Liver (tissue), 9 donors: Measurements from ENCODE around the gene COPG2. TPM values are rescaled to one million over a fixed set of nuclear protein-coding genes. Genes with fewer than 3 reads are reported as not detected.
A peak's percentile ranks its signal among the peaks of the same experiment; 100 is the strongest.

Experiments used
- DNase-seq: peaks from one replicate; pipeline ENCODE4 v3.0.0-alpha.2; 2017; ENCODE audit warnings: low spot score
- H3K27ac ChIP-seq, 2 donors: one replicate each; pipeline ENCODE4 v1.7.0; 2013; ENCODE audit warnings: inconsistent platforms in 2 of 2, low read length in 2 of 2, control low read depth in 1 of 2, low read depth in 1 of 2, mild to moderate bottlenecking in 1 of 2
- H3K27me3 ChIP-seq, 4 donors: one replicate each; pipeline versions ENCODE4 v1.6.1 to v1.7.0; 2013; ENCODE audit warnings: low read length in 3 of 4, inconsistent platforms in 1 of 4, mild to moderate bottlenecking in 1 of 4, moderate library complexity in 1 of 4; ENCODE audit not compliant: control insufficient read depth in 4 of 4, insufficient read depth in 4 of 4
- H3K36me3 ChIP-seq, 4 donors: one replicate each; pipeline versions ENCODE4 v1.6.1 to v1.7.0; 2013; ENCODE audit warnings: low read length in 3 of 4, mild to moderate bottlenecking in 3 of 4, low read depth in 1 of 4, moderate library complexity in 1 of 4; ENCODE audit not compliant: control insufficient read depth in 4 of 4, insufficient read depth in 3 of 4
- H3K4me1 ChIP-seq, 4 donors: one replicate each; pipeline versions ENCODE4 v1.6.1 to v1.7.0; 2013; ENCODE audit warnings: low read length in 3 of 4, mild to moderate bottlenecking in 3 of 4, moderate library complexity in 1 of 4; ENCODE audit not compliant: control insufficient read depth in 4 of 4, insufficient read depth in 4 of 4
- H3K4me3 ChIP-seq, 3 donors: one replicate each; pipeline versions ENCODE4 v1.6.1 to v1.7.0; 2013; ENCODE audit warnings: low read length in 3 of 3, control low read depth in 1 of 3, low read depth in 1 of 3, mild to moderate bottlenecking in 1 of 3
- H3K9ac ChIP-seq, 2 donors: one replicate each; pipeline ENCODE4 v1.7.0; 2013; ENCODE audit warnings: low read length in 2 of 2, mild to moderate bottlenecking in 2 of 2, moderate library complexity in 2 of 2, control low read depth in 1 of 2, low read depth in 1 of 2
- H3K9me3 ChIP-seq, 4 donors: one replicate each; pipeline versions ENCODE4 v1.6.1 to v1.7.0; 2013; ENCODE audit warnings: low read length in 3 of 4; ENCODE audit not compliant: control insufficient read depth in 4 of 4
- EGR1 ChIP-seq, 2 donors: IDR thresholded peaks; 2 replicates each; pipeline ENCODE4 v1.6.1; 2016 to 2018; ENCODE audit warnings: antibody characterized with exemption in 2 of 2, low read depth in 2 of 2
- FOXA1 ChIP-seq: IDR thresholded peaks from 2 replicates; pipeline ENCODE4 v1.6.1; 2016; ENCODE audit warnings: antibody characterized with exemption
- FOXA2 ChIP-seq: IDR thresholded peaks from 2 replicates; pipeline ENCODE4 v1.6.1; 2016; ENCODE audit warnings: antibody characterized with exemption
- GABPA ChIP-seq, 2 donors: IDR thresholded peaks in 1 of 2; conservative IDR thresholded peaks in 1 of 2; 2 replicates each; pipeline ENCODE4 v1.6.1; 2016; ENCODE audit warnings: antibody characterized with exemption in 2 of 2, mild to moderate bottlenecking in 1 of 2, moderate library complexity in 1 of 2
- HNF4A ChIP-seq, 2 donors: conservative IDR thresholded peaks; 2 replicates each; pipeline ENCODE4 v1.6.1; 2016; ENCODE audit warnings: antibody characterized with exemption in 2 of 2, mild to moderate bottlenecking in 2 of 2
- NR2F2 ChIP-seq: IDR thresholded peaks from 2 replicates; pipeline ENCODE4 v1.6.1; 2016; ENCODE audit warnings: antibody characterized with exemption
- RAD21 ChIP-seq, 2 donors: IDR thresholded peaks; 2 replicates each; pipeline ENCODE4 v1.6.1; 2016; ENCODE audit warnings: antibody characterized with exemption in 2 of 2, mild to moderate bottlenecking in 2 of 2
- RXRA ChIP-seq, 2 donors: IDR thresholded peaks; 2 replicates each; pipeline ENCODE4 v1.6.1; 2017 to 2018; ENCODE audit warnings: antibody characterized with exemption in 2 of 2, mild to moderate bottlenecking in 1 of 2
- TAF1 ChIP-seq: conservative IDR thresholded peaks from 2 replicates; pipeline ENCODE4 v1.6.1; 2016; ENCODE audit warnings: antibody characterized with exemption, mild to moderate bottlenecking
- YY1 ChIP-seq: IDR thresholded peaks from 2 replicates; pipeline ENCODE4 v1.6.1; 2016; ENCODE audit warnings: antibody characterized with exemption, mild to moderate bottlenecking
- WGBS: extraction: QIAGEN DNeasy Blood & Tissue Kit; methylation state at CpG from one replicate; pipeline ENCODE4 v1.1.7; 2013; 5-methylcytosine and 5-hydroxymethylcytosine counted together
- polyA plus RNA-seq, 2 donors: library from polyadenylated mRNA; stranded (reverse) in 1 of 2; unstranded in 1 of 2; fragments of 200-250 nt in 1 of 2; fragments of >200 nt in 1 of 2; fragmentation: Nextera tagmentation in 1 of 2; extraction: Ambion mirVana in 1 of 2; gene quantifications; one replicate each; pipeline versions ENCODE4 v1.2.1 to v1.2.3, GENCODE V29; 2013 to 2015
- total RNA-seq, 2 donors: library from RNA; depleted of rRNA; stranded (reverse); fragments of >200 nt; gene quantifications; one replicate each; pipeline ENCODE4 v1.2.3, GENCODE V29; 2014
- TF ChIP-seq, protein P1 (sequence below): fragments of 150-350 bp; IDR thresholded peaks from 2 replicates; pipeline ENCODE4 v1.5.1; 2017; ENCODE audit warnings: improper control_type of control experiment, low read depth, low read length; ENCODE audit not compliant: missing input control
- TF ChIP-seq, protein P2 (sequence below): IDR thresholded peaks from 2 replicates; pipeline ENCODE4 v1.6.1; 2016; ENCODE audit warnings: antibody characterized with exemption, mild to moderate bottlenecking
- TF ChIP-seq, protein P3 (sequence below): IDR thresholded peaks from 2 replicates; pipeline ENCODE4 v1.6.1; 2016; ENCODE audit warnings: antibody characterized with exemption
- TF ChIP-seq, protein P4 (sequence below): IDR thresholded peaks from 2 replicates; pipeline ENCODE4 v1.6.1; 2016; ENCODE audit warnings: antibody characterized with exemption
- TF ChIP-seq, protein P5 (sequence below): IDR thresholded peaks from 2 replicates; pipeline ENCODE4 v1.6.1; 2016; ENCODE audit warnings: antibody characterized with exemption
- donor health status: healthy.
- donor health status: healthy.
- donor health status: healthy.
- donor health status: healthy.
- donor health status: healthy.

Gene COPG2
- total and polyA plus RNA-seq, 4 donors: 0.99 to 10.3 (median 4.7) TPM

DNA sequence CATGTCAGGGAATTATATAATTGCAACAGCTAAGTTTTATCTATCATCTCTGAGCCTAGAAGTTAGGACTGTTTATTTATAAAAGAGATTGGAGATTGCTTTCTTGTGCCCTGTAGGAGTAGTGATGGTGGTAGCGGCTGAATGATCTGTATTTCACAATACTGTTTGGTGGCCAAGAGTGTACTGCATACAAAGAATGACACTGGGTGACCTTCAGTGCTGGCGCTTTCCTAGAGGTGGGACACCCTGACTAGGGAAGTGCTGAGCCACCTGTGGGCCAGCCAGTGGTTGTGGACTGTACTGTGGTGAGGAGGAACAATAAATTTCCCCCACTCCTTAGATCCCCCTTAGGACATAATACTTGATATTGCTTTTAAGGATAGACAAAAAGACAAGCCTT lies 53.0 kb downstream of the COPG2 start:
- Histone ChIP-seq H3K4me1 (peaks cover 0 to 7% (median 4%) of the 10 kb centered on the region in 4 donors), H3K36me3 (peaks cover 0 to 2% (median under 1%) of the 10 kb centered on the region in 4 donors), H3K4me3 (no peak overlapping the region), H3K27ac (no peak overlapping the region), H3K27me3 (no peaks in the 10 kb centered on the region), H3K9ac (no peak overlapping the region), H3K9me3 (no peaks in the 10 kb centered on the region)
- TF ChIP-seq, protein P1, sequence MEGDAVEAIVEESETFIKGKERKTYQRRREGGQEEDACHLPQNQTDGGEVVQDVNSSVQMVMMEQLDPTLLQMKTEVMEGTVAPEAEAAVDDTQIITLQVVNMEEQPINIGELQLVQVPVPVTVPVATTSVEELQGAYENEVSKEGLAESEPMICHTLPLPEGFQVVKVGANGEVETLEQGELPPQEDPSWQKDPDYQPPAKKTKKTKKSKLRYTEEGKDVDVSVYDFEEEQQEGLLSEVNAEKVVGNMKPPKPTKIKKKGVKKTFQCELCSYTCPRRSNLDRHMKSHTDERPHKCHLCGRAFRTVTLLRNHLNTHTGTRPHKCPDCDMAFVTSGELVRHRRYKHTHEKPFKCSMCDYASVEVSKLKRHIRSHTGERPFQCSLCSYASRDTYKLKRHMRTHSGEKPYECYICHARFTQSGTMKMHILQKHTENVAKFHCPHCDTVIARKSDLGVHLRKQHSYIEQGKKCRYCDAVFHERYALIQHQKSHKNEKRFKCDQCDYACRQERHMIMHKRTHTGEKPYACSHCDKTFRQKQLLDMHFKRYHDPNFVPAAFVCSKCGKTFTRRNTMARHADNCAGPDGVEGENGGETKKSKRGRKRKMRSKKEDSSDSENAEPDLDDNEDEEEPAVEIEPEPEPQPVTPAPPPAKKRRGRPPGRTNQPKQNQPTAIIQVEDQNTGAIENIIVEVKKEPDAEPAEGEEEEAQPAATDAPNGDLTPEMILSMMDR: no peak
- TF ChIP-seq TAF1: no peak
- TF ChIP-seq, protein P2, sequence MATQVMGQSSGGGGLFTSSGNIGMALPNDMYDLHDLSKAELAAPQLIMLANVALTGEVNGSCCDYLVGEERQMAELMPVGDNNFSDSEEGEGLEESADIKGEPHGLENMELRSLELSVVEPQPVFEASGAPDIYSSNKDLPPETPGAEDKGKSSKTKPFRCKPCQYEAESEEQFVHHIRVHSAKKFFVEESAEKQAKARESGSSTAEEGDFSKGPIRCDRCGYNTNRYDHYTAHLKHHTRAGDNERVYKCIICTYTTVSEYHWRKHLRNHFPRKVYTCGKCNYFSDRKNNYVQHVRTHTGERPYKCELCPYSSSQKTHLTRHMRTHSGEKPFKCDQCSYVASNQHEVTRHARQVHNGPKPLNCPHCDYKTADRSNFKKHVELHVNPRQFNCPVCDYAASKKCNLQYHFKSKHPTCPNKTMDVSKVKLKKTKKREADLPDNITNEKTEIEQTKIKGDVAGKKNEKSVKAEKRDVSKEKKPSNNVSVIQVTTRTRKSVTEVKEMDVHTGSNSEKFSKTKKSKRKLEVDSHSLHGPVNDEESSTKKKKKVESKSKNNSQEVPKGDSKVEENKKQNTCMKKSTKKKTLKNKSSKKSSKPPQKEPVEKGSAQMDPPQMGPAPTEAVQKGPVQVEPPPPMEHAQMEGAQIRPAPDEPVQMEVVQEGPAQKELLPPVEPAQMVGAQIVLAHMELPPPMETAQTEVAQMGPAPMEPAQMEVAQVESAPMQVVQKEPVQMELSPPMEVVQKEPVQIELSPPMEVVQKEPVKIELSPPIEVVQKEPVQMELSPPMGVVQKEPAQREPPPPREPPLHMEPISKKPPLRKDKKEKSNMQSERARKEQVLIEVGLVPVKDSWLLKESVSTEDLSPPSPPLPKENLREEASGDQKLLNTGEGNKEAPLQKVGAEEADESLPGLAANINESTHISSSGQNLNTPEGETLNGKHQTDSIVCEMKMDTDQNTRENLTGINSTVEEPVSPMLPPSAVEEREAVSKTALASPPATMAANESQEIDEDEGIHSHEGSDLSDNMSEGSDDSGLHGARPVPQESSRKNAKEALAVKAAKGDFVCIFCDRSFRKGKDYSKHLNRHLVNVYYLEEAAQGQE: no peak
- TF ChIP-seq EGR1 (IDR thresholded peaks at IDR 0.05; ENCODE audit: low read depth in 2 of 2): no peak
- peak; percentile 24 to 34 for TF ChIP-seq HNF4A (conservative IDR thresholded peaks at IDR 0.05)
- TF ChIP-seq NR2F2: no peak
- TF ChIP-seq, protein P3, sequence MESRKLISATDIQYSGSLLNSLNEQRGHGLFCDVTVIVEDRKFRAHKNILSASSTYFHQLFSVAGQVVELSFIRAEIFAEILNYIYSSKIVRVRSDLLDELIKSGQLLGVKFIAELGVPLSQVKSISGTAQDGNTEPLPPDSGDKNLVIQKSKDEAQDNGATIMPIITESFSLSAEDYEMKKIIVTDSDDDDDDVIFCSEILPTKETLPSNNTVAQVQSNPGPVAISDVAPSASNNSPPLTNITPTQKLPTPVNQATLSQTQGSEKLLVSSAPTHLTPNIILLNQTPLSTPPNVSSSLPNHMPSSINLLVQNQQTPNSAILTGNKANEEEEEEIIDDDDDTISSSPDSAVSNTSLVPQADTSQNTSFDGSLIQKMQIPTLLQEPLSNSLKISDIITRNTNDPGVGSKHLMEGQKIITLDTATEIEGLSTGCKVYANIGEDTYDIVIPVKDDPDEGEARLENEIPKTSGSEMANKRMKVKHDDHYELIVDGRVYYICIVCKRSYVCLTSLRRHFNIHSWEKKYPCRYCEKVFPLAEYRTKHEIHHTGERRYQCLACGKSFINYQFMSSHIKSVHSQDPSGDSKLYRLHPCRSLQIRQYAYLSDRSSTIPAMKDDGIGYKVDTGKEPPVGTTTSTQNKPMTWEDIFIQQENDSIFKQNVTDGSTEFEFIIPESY: no peak
- TF ChIP-seq, protein P4, sequence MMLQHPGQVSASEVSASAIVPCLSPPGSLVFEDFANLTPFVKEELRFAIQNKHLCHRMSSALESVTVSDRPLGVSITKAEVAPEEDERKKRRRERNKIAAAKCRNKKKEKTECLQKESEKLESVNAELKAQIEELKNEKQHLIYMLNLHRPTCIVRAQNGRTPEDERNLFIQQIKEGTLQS: no peak
- peak; percentile 49 for TF ChIP-seq YY1
- no peak for TF ChIP-seq GABPA (IDR thresholded peaks at IDR 0.05 in 1 of 2, conservative IDR thresholded peaks at IDR 0.05 in 1 of 2)
- peak; percentile 42 to 46 for TF ChIP-seq RXRA (IDR thresholded peaks at IDR 0.05)
- WGBS: 40% methylated on average over 2 of the region's 2 CpGs
- no peak for DNase-seq

DNA sequence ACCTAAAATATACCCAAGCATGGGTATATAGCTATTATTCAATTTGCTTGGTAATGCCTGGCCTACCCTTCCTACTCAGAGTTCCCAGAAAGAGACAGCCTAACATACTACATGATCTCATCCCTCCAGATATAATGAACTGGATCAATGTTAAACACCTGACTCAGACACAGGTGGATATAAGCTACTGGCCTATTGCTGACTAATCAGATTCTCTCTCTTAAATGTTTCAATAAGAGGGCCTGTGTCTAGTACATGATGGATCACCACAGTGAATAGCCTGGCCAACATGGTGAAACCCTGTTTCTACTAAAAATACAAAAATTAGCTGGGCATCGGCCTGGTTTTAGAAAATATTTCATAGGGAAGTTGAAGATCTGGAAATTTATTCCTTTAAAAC lies 54.1 kb downstream of the COPG2 start:
- Histone ChIP-seq H3K27ac (no peak overlapping the region), H3K9me3 (no peaks in the 10 kb centered on the region), H3K36me3 (peaks cover 0 to 5% (median 2%) of the 10 kb centered on the region in 4 donors), H3K27me3 (no peaks in the 10 kb centered on the region), H3K9ac (no peak overlapping the region), H3K4me3 (no peak overlapping the region), H3K4me1 (peaks cover 0 to 7% (median 4%) of the 10 kb centered on the region in 4 donors)
- DNase-seq: no peak
- TF ChIP-seq, protein P4: no peak
- TF ChIP-seq GABPA (IDR thresholded peaks at IDR 0.05 in 1 of 2, conservative IDR thresholded peaks at IDR 0.05 in 1 of 2): no peak
- TF ChIP-seq YY1: no peak
- TF ChIP-seq HNF4A (conservative IDR thresholded peaks at IDR 0.05): no peak
- TF ChIP-seq RAD21 (IDR thresholded peaks at IDR 0.05): no peak
- TF ChIP-seq, protein P5, sequence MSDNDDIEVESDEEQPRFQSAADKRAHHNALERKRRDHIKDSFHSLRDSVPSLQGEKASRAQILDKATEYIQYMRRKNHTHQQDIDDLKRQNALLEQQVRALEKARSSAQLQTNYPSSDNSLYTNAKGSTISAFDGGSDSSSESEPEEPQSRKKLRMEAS: no peak
- TF ChIP-seq, protein P2: no peak
- TF ChIP-seq FOXA2: no peak
- TF ChIP-seq FOXA1: no peak
- TF ChIP-seq TAF1: no peak
- TF ChIP-seq RXRA (IDR thresholded peaks at IDR 0.05): no peak
- TF ChIP-seq, protein P1: no peak
- 97% methylated on average over 1 of the region's 1 CpG for WGBS
